K562 (cell line): ENCODE results near the gene LAMA5. TPM values are rescaled to one million over a fixed set of nuclear protein-coding genes. Genes with fewer than 3 reads are reported as not detected.

ENCODE experiments used
- CEBPZ ChIP-seq: fragments of 150-350 bp; IDR thresholded peaks from 2 replicates; pipeline ENCODE4 v1.6.1; 2014; ENCODE audit warnings: low read depth, mild to moderate bottlenecking, low read length, borderline replicate concordance
- EGR1 ChIP-seq: fragments of 450-650 bp; conservative IDR thresholded peaks from 2 replicates; pipeline ENCODE4 v1.6.1; 2017; ENCODE audit warnings: mild to moderate bottlenecking
- GABPB2 ChIP-seq: fragments of 250-450 bp; sonication (Bioruptor Pico); conservative IDR thresholded peaks from 2 replicates; pipeline ENCODE4 v1.5.1; 2021; ENCODE audit warnings: mild to moderate bottlenecking
- L3MBTL2 ChIP-seq: fragments of 450-650 bp; IDR thresholded peaks from 2 replicates; pipeline ENCODE4 v1.6.1; 2016; ENCODE audit warnings: mild to moderate bottlenecking, moderate library complexity
- MTA3 ChIP-seq: fragments of 450-650 bp; formaldehyde crosslinking; IDR thresholded peaks from 2 replicates; pipeline ENCODE4 v1.6.1; 2017; ENCODE audit warnings: mild to moderate bottlenecking, borderline replicate concordance
- MYNN ChIP-seq, 2 experiments: sonication (generic); formaldehyde crosslinking in 1 of 2; IDR thresholded peaks; 2 replicates each; pipeline versions ENCODE4 v1.5.0 to v1.6.1; 2016 to 2020; ENCODE audit warnings: antibody characterized with exemption in 1 of 2, missing genetic modification reagents in 1 of 2
- NBN ChIP-seq: fragments of 450-650 bp; IDR thresholded peaks from 2 replicates; pipeline ENCODE4 v1.6.1; 2016; ENCODE audit warnings: low read depth, mild to moderate bottlenecking
- NCOA4 ChIP-seq: fragments of 450-650 bp; IDR thresholded peaks from 2 replicates; pipeline ENCODE4 v1.6.1; 2018; ENCODE audit warnings: mild to moderate bottlenecking; ENCODE audit not compliant: partially characterized antibody
- POLR2H ChIP-seq: IDR thresholded peaks from 2 replicates; pipeline ENCODE4 v1.6.1; 2016; ENCODE audit warnings: missing genetic modification characterization, low read depth, mild to moderate bottlenecking, control low read depth, missing compliant biosample characterization, moderate library complexity
- POLR3A ChIP-seq: IDR thresholded peaks from 2 replicates; pipeline ENCODE4 v1.6.1; 2011; ENCODE audit warnings: borderline replicate concordance, mild to moderate bottlenecking, moderate library complexity; ENCODE audit not compliant: insufficient read length, insufficient read depth; ENCODE audit errors: extremely low read depth
- PRMT5 ChIP-seq: sonication (generic); formaldehyde crosslinking; IDR thresholded peaks from 2 replicates; pipeline ENCODE4 v1.5.0; 2020; ENCODE audit warnings: missing genetic modification reagents
- SMAD2 ChIP-seq: fragments of 150-350 bp; IDR thresholded peaks from 2 replicates; pipeline ENCODE4 v1.6.1; 2014; ENCODE audit warnings: low read depth, mild to moderate bottlenecking, low read length
- TEAD4 ChIP-seq, 2 experiments: sonication (generic) in 1 of 2; formaldehyde crosslinking in 1 of 2; IDR thresholded peaks; 2 replicates each; pipeline versions ENCODE4 v1.6.1 to v1.8.0; 2012 to 2022; ENCODE audit warnings: borderline replicate concordance in 1 of 2, inconsistent platforms in 1 of 2, low read length in 1 of 2, mild to moderate bottlenecking in 1 of 2, missing genetic modification reagents in 1 of 2
- TFAM ChIP-seq: fragments of 250-450 bp; sonication (Bioruptor Pico); conservative IDR thresholded peaks from 2 replicates; pipeline ENCODE4 v1.5.0; 2021; ENCODE audit warnings: mild to moderate bottlenecking, moderate library complexity
- TGIF2 ChIP-seq: sonication (generic); formaldehyde crosslinking; IDR thresholded peaks from 2 replicates; pipeline ENCODE4 v1.8.1; 2022; ENCODE audit warnings: mild to moderate bottlenecking, missing genetic modification reagents, moderate library complexity
- ZNF324 ChIP-seq: fragments of 250-450 bp; sonication (Bioruptor Pico); IDR thresholded peaks from 2 replicates; pipeline ENCODE4 v1.4.0; 2020; ENCODE audit warnings: mild to moderate bottlenecking
- ZNF75A ChIP-seq: fragments of 450-650 bp; formaldehyde crosslinking; IDR thresholded peaks from 2 replicates; pipeline ENCODE4 v1.4.0; 2020; ENCODE audit warnings: mild to moderate bottlenecking
- ZNF76 ChIP-seq: fragments of 250-450 bp; sonication (Bioruptor Pico); IDR thresholded peaks from 2 replicates; pipeline ENCODE4 v1.4.0; 2020; ENCODE audit warnings: mild to moderate bottlenecking, moderate library complexity, borderline replicate concordance
- polyA plus RNA-seq, 8 experiments: library from polyadenylated mRNA; depleted of rRNA in 4 of 8; stranded (reverse) in 5 of 8; unstranded in 3 of 8; fragments of >200 nt; fragmentation: Nextera tagmentation in 2 of 8; fragmentation: Illumina TruSeq in 1 of 8; extraction: Ambion mirVana in 2 of 8; extraction: Trizol in 1 of 8; gene quantifications; 2 replicates each; pipeline versions ENCODE4 v1.2.1 to v1.2.3, GENCODE V29; 2011 to 2014; ENCODE audit warnings: inconsistent platforms in 1 of 8, missing spikeins in 1 of 8
- total RNA-seq, 7 experiments: library from RNA; depleted of rRNA in 6 of 7; stranded (reverse); fragments of >200 nt in 6 of 7; fragmentation: Illumina TruSeq in 2 of 7; extraction: Trizol in 2 of 7; gene quantifications; 2 replicates each; pipeline versions ENCODE4 v1.2.1 to v1.2.3, GENCODE V29; 2011 to 2021; ENCODE audit warnings: low replicate concordance in 1 of 7
- TF ChIP-seq, protein P1 (sequence below), 2 experiments: fragments of 450-650 bp; conservative IDR thresholded peaks; 2 replicates each; pipeline ENCODE4 v1.6.1; 2017; ENCODE audit warnings: mild to moderate bottlenecking in 2 of 2, moderate library complexity in 2 of 2
- TF ChIP-seq, protein P2 (sequence below): sonication (generic); formaldehyde crosslinking; IDR thresholded peaks from 2 replicates; pipeline ENCODE4 v1.8.0; 2023; ENCODE audit warnings: mild to moderate bottlenecking, missing genetic modification reagents

The LAMA5 gene
- total and polyA plus RNA-seq, 9 of the 15 experiments (the other 6 are each of a cell fraction or from before 2014, with no cell fraction given) = 0.31 to 101 (median 7.8) TPM

- TF ChIP-seq CEBPZ = no peak
- peak; percentile 68 for TF ChIP-seq TEAD4 (IDR thresholded peaks at IDR 0.05; ENCODE audit: low read length)
- no peak for TF ChIP-seq TEAD4 (CRISPR knock-in tag; IDR thresholded peaks at IDR 0.05; ENCODE audit: borderline replicate concordance)
- no peak for TF ChIP-seq L3MBTL2
- no peak for TF ChIP-seq NBN
- no peak for TF ChIP-seq TFAM (CRISPR knock-in tag)
- TF ChIP-seq MTA3 = no peak
- no peak for TF ChIP-seq TGIF2 (CRISPR knock-in tag)
- 0 out of 2 replicates have a peak, but pooled peaks have one; percentile 31 for TF ChIP-seq MYNN (IDR thresholded peaks at IDR 0.05)
- TF ChIP-seq MYNN (CRISPR knock-in tag; IDR thresholded peaks at IDR 0.05) = no peak
- TF ChIP-seq, protein P1, sequence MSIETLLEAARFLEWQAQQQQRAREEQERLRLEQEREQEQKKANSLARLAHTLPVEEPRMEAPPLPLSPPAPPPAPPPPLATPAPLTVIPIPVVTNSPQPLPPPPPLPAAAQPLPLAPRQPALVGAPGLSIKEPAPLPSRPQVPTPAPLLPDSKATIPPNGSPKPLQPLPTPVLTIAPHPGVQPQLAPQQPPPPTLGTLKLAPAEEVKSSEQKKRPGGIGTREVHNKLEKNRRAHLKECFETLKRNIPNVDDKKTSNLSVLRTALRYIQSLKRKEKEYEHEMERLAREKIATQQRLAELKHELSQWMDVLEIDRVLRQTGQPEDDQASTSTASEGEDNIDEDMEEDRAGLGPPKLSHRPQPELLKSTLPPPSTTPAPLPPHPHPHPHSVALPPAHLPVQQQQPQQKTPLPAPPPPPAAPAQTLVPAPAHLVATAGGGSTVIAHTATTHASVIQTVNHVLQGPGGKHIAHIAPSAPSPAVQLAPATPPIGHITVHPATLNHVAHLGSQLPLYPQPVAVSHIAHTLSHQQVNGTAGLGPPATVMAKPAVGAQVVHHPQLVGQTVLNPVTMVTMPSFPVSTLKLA (conservative IDR thresholded peaks at IDR 0.05) = peak in 1 of 2 experiments; percentile 49; a peak in 1 of 4 replicates
- TF ChIP-seq, protein P2, sequence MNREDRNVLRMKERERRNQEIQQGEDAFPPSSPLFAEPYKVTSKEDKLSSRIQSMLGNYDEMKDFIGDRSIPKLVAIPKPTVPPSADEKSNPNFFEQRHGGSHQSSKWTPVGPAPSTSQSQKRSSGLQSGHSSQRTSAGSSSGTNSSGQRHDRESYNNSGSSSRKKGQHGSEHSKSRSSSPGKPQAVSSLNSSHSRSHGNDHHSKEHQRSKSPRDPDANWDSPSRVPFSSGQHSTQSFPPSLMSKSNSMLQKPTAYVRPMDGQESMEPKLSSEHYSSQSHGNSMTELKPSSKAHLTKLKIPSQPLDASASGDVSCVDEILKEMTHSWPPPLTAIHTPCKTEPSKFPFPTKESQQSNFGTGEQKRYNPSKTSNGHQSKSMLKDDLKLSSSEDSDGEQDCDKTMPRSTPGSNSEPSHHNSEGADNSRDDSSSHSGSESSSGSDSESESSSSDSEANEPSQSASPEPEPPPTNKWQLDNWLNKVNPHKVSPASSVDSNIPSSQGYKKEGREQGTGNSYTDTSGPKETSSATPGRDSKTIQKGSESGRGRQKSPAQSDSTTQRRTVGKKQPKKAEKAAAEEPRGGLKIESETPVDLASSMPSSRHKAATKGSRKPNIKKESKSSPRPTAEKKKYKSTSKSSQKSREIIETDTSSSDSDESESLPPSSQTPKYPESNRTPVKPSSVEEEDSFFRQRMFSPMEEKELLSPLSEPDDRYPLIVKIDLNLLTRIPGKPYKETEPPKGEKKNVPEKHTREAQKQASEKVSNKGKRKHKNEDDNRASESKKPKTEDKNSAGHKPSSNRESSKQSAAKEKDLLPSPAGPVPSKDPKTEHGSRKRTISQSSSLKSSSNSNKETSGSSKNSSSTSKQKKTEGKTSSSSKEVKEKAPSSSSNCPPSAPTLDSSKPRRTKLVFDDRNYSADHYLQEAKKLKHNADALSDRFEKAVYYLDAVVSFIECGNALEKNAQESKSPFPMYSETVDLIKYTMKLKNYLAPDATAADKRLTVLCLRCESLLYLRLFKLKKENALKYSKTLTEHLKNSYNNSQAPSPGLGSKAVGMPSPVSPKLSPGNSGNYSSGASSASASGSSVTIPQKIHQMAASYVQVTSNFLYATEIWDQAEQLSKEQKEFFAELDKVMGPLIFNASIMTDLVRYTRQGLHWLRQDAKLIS = no peak
- no peak for TF ChIP-seq ZNF75A (CRISPR knock-in tag)
- TF ChIP-seq NCOA4 = no peak
- peak; percentile 95 for TF ChIP-seq EGR1
- TF ChIP-seq POLR3A = no peak
- TF ChIP-seq PRMT5 = no peak
- no peak for TF ChIP-seq SMAD2
- TF ChIP-seq ZNF76 (CRISPR knock-in tag) = no peak
- TF ChIP-seq ZNF324 (CRISPR knock-in tag) = no peak
- TF ChIP-seq GABPB2 (CRISPR knock-in tag) = no peak
- no peak for TF ChIP-seq POLR2H (tag)
These were observed 92.7 kb downstream of the LAMA5 start (continued) for GRCh38 chr20:62274332-62274950.
